GM10266 (cell line): Measurements from ENCODE around the gene PTPRD.

Experiments
- DNase-seq: peaks from one replicate; pipeline ENCODE4 v3.0.0; 2012; ENCODE audit errors: extremely low spot score
- TF ChIP-seq, protein P1 (sequence below): IDR thresholded peaks from 2 replicates; pipeline ENCODE4 v1.5.1; 2012; ENCODE audit warnings: mild to moderate bottlenecking, low read depth; ENCODE audit not compliant: control insufficient read depth, insufficient read depth; ENCODE audit errors: missing control alignments

PTPRD gene

DNA sequence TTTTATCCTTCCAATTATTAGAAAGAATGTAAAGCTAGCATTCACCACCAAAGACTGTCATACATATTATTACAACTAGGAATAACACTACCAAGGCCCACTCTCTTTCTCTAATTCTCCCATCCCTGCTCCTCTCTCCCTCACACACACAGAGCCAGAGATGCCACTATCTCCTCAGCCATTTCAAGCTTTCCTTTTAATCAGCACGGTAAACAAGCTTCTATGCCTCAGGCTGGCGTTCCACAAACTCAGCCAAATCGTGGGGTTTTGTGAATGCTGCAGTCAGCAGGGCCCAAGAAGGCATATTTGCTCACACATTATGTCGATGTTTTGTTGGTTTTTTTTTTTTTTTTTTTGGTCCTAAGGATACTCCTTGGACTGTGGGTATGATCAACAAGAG lies 1833.3 kb downstream of the PTPRD start:
- TF ChIP-seq, protein P1, sequence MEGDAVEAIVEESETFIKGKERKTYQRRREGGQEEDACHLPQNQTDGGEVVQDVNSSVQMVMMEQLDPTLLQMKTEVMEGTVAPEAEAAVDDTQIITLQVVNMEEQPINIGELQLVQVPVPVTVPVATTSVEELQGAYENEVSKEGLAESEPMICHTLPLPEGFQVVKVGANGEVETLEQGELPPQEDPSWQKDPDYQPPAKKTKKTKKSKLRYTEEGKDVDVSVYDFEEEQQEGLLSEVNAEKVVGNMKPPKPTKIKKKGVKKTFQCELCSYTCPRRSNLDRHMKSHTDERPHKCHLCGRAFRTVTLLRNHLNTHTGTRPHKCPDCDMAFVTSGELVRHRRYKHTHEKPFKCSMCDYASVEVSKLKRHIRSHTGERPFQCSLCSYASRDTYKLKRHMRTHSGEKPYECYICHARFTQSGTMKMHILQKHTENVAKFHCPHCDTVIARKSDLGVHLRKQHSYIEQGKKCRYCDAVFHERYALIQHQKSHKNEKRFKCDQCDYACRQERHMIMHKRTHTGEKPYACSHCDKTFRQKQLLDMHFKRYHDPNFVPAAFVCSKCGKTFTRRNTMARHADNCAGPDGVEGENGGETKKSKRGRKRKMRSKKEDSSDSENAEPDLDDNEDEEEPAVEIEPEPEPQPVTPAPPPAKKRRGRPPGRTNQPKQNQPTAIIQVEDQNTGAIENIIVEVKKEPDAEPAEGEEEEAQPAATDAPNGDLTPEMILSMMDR = no peak
- DNase-seq = no peak

DNA sequence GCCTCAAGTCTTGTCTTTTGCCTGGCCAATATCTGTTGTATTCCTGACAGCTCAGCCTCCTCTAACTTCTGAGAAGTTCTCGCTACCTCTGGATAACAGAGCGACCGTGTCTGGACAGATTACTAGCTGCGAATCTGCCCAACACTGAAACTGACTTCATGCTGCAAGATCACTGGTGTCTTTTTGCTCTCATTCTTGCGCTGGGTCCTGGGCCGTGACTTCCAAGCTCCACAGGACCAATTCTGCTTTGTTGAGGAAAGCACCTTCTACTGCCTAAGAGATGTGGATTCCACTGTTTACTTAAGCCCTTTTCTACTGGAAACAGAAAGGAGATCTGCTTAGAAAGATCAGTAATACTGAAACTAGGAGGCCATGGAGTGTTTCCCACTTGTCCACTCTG lies 1834.4 kb downstream of the PTPRD start:
- no peak for DNase-seq
- TF ChIP-seq, protein P1 = no peak

DNA sequence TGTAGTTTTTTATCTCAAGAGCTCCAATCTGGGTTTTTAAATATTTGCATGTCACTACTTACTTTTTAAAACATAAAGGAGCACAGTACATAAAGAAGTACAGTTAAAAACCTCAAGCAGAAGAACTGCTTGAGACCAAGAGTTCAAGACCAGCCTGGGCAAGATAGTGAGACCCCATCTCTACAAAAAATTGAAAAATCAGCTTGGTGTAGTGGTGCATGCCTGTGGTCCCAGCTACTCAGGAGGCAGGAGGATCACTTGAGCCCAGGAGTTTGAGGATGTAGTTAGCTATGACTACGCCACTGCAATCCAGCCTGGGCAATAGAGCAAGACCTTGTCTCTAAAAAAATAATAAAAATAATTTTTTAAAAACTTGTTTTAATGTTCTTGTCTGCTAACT lies 1840.5 kb downstream of the PTPRD start:
- TF ChIP-seq, protein P1 = no peak
- DNase-seq = no peak

DNA sequence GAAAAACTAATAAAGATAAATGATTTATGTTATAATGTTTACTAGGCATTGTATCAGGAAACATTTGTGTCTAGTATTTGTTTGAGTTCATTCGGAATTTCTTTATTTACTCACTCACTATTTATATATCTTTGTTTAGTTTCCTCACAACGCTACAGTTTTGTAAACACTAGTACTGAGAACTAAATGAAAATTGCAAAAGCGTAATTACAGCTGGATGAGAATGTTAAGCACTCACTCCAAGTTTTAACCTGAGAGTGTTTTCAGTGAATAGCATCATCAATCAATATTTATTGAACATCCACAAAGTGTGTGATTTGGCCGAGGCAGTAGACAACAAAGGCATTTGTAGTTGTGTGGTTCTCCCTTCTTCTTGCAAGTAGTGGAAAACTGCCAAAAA lies 1843.6 kb downstream of the PTPRD start:
- DNase-seq = no peak
- TF ChIP-seq, protein P1 = no peak

DNA sequence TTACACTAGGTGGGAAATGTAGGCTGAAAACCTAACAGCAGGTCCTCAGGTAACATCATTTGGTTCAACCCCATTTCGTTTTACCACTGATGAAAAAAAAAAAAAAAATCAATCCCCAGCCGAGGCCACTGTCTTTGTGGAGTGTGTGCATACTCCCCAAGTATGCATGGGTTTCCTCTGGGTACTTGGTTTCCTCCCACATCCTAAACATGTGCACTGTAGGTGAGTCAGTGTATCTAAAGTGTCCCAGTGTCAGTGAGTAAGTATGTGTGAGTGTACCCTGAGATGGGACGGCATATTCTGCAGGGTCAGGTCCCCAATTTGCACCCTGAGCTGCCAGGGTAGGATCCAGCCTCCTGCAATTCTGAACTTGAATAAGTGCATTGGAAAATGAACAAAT lies 1846.7 kb downstream of the PTPRD start:
- TF ChIP-seq, protein P1 = no peak
- DNase-seq = no peak

DNA sequence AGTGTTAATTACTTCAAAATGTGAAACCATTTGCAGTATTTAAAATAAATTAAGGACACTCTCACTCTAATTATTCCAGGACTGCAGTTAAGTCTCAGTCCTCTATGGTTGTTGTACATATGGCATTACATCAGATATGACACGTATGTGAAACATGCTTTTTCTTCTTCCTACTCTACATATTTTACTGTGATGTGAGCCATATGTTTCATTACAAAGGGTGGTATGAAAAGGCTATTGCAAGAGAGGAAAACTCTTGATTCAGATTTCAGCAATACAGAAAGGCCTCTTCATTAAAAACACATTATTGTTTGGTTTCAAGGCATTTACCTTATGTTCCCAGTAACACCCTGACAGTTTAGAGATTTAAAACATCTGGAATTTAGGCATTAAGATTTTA lies 1848.8 kb downstream of the PTPRD start:
- TF ChIP-seq, protein P1 = no peak
- no peak for DNase-seq

DNA sequence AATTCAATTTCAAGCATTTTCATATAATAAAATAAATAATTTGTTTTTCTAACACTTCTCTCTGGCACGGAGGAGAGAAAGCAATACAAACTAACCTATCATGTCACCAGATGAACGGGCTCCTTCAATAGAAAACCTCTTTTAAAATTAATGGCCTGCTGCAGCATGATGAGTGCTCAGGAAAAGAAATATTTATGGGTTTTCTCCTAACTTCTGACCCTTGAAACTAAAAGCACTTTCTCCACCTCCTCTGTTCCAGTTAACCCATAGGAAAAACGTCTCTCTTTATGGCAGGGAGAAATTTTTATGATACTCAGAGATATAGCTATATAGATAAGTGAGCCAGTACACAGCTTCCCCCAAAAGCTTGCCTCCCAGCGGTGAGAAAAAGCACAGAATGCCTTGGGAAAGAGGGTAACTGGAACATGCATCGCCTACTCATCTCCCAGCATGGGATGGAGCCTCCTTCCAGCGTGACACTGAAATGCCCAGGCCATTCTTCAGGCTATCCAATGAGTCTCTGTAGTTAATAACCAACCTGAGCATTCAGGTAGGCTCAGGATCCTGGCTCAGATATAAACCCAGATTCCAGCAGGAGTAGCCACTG lies 1850.2 kb downstream of the PTPRD start:
- TF ChIP-seq, protein P1 = no peak
- DNase-seq = no peak
